ENCODE measurements around the gene IGF1R.

DNA sequence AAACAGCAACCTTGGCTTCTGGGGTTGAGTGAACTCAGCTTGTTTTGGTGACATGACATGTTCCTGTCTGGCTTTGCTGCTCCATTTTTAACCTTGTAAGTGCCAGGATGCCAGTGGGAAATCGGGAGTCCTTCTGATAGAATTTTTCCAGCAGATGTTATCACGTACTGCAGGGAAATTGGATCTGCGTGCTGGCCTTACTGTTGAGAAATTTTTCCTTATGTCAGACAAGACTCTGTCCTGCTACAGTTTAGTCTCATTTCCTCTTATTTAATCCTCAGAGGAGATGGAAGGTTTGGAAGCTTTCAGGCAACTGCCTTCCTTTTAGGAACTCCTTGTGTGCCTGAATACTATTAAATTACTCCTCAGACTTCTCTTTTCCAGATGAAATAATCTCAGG lies 278.7 kb downstream of the IGF1R start:
- no peak for TF ChIP-seq CTCF (conservative IDR thresholded peaks at IDR 0.05 in 1 of 2, IDR thresholded peaks at IDR 0.05 in 1 of 2; ENCODE audit: extremely low read depth in 1 of 2, insufficient read depth in 1 of 2, low read depth in 1 of 2, low read length in 2 of 2)
- no peak for TF ChIP-seq EZH2 (IDR thresholded peaks at IDR 0.05; ENCODE audit: borderline replicate concordance, low read length)

Data from mammary epithelial cell (primary cell).